ENCODE results near the gene GALNT16.

DNA sequence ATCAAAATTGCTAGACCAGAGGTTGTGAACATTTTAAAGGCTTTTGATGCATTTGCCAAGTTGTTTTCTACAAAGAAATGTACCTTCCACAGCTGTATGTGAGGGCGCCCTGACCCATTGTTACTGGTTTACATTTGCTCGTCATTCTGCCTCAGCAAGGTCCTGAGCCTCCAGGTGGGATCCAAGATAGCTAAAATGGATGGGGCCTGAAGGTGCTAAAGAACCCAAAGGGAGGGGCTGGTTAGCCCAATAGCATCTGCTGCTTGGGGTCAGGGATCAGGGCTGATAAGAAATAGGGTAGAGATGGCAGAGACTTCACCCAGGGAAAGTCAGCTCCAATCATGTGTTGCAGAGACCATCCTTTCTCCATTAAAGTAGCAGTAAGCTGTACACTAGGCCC is 43.1 kb downstream of the GALNT16 start:
- TF ChIP-seq, protein P1, sequence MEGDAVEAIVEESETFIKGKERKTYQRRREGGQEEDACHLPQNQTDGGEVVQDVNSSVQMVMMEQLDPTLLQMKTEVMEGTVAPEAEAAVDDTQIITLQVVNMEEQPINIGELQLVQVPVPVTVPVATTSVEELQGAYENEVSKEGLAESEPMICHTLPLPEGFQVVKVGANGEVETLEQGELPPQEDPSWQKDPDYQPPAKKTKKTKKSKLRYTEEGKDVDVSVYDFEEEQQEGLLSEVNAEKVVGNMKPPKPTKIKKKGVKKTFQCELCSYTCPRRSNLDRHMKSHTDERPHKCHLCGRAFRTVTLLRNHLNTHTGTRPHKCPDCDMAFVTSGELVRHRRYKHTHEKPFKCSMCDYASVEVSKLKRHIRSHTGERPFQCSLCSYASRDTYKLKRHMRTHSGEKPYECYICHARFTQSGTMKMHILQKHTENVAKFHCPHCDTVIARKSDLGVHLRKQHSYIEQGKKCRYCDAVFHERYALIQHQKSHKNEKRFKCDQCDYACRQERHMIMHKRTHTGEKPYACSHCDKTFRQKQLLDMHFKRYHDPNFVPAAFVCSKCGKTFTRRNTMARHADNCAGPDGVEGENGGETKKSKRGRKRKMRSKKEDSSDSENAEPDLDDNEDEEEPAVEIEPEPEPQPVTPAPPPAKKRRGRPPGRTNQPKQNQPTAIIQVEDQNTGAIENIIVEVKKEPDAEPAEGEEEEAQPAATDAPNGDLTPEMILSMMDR (conservative IDR thresholded peaks at IDR 0.05; ENCODE audit: low read length), result no peak
- TF ChIP-seq EZH2phosphoT487 (IDR thresholded peaks at IDR 0.05; ENCODE audit: borderline replicate concordance), result no peak

Data from Loucy (cell line).